Ishikawa (cell line): ENCODE data around the gene C5orf34.

Experiments
- CEBPB ChIP-seq: IDR thresholded peaks from 2 replicates; pipeline ENCODE4 v1.6.1; 2012
- CREB1 ChIP-seq: IDR thresholded peaks from 2 replicates; pipeline ENCODE4 v1.6.1; 2012; ENCODE audit warnings: low read depth
- EP300 ChIP-seq: IDR thresholded peaks from 2 replicates; pipeline ENCODE4 v1.6.1; 2012; ENCODE audit warnings: borderline replicate concordance
- RAD21 ChIP-seq: IDR thresholded peaks from 2 replicates; pipeline ENCODE4 v1.6.1; 2012; ENCODE audit warnings: low read depth
- ZBTB7A ChIP-seq: IDR thresholded peaks from 2 replicates; pipeline ENCODE4 v1.6.1; 2012; ENCODE audit warnings: low read depth

GRCh38 chr5:43551731-43552130 is 36.8 kb upstream of the C5orf34 start:
- TF ChIP-seq EP300 (no peak), CEBPB (no peak), CREB1 (no peak), RAD21 (no peak), ZBTB7A (no peak)
